Measurements from ENCODE around the gene TRIM16.
"Not testable (repeated sequence)": the region's sequence is repeated elsewhere in the genome, so short reads cannot be mapped to it uniquely, and the experiment has no call there.

DNA sequence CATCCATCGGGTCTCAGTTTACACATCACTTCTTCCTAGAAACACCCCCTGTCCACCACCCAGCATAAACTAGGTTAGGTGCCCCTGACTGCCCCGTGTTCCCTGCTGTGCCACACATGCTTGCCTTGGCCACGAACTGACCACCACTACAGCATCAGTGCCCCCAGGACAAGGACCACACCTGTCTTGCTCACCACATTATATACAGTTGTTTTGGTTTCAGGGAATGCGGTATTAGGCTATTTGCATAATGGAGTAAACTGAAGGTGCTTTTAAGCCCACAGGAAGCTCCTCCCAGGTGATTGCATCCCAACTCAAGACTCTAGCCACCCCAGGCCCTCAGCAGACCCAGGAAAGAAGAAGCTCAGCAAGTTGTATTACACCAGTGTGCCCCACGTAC is 100.8 kb downstream of the TRIM16 start:
- TF ChIP-seq, protein P1, sequence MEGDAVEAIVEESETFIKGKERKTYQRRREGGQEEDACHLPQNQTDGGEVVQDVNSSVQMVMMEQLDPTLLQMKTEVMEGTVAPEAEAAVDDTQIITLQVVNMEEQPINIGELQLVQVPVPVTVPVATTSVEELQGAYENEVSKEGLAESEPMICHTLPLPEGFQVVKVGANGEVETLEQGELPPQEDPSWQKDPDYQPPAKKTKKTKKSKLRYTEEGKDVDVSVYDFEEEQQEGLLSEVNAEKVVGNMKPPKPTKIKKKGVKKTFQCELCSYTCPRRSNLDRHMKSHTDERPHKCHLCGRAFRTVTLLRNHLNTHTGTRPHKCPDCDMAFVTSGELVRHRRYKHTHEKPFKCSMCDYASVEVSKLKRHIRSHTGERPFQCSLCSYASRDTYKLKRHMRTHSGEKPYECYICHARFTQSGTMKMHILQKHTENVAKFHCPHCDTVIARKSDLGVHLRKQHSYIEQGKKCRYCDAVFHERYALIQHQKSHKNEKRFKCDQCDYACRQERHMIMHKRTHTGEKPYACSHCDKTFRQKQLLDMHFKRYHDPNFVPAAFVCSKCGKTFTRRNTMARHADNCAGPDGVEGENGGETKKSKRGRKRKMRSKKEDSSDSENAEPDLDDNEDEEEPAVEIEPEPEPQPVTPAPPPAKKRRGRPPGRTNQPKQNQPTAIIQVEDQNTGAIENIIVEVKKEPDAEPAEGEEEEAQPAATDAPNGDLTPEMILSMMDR (IDR thresholded peaks at IDR 0.05), result not testable (repeated sequence)
- TF ChIP-seq POLR2A (IDR thresholded peaks at IDR 0.05), result not testable (repeated sequence)
